GM03348 (cell line): Measurements from ENCODE around the gene ERG.

Experiments used
- DNase-seq: peaks from one replicate; pipeline ENCODE4 v3.0.0; 2012; ENCODE audit warnings: low spot score

The ERG gene

DNA sequence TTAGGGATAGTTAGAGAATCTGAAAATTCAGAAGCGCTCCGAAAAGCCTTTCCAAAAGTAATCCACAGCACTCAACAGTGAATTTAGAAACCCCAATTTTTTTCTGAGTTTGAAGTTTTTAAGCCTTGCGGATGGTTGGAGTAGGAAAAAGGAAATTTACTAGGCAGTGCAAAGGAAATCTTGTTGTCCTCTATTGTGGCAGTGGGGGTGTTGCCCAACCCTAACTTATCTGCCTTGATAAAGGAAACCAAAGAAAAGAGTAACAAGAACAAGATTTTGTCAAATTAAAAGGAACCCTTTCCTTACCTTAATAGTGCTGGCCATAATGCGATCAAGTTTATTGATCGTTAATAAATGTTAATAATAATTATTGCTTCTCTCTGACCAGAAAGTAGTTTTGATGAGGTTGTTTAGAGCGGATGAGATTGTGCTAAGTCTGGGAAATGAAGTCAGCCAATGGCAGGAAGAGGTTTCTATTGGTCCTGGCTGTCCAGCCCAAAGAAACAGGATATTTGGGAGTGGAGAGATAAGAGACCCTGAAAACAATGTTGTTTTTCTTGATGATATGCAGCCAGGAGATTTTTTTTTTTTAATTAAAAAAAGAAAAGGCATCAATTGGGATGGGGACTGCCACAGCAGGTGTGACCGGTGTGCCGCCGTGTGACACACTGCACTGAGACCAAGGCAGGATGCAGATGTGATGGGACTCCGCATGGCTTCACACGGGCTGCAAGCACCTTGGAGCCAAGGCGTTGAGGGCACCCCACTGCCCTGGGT lies at the start of gene ERG:
Gene ERG (minus strand): TSS at position 421 of the 777 bp plus-strand sequence. CDS start 97 bp downstream, at position 324.
- DNase-seq = no peak

GRCh38 chr21:38544661-38545060 lies 46.4 kb upstream of the ERG start:
- peak; percentile 55 for DNase-seq

GRCh38 chr21:38542263-38542662 lies 44.0 kb upstream of the ERG start:
- no peak for DNase-seq

DNA sequence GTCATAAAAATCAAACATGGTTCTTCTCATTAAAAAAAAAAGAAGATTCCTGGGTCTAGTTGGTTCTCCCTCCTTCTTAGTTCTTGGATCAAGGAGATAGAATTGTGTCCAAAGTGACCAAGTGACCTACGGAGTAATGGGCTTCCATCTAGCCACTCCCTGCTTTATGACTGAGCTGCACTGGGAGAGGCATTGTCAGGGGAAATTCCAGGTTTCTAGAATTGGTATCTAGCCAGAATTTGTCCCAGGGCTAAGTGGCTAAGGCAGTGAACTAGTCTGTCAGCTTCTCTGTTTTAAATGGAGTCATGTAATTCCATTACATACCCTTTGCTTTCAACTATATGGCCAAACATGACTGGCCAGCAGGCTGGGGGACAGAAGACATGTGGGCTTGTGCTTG lies 40.1 kb upstream of the ERG start:
- DNase-seq = no peak

GRCh38 chr21:38534591-38534990 lies 36.3 kb upstream of the ERG start:
- DNase-seq = no peak

DNA sequence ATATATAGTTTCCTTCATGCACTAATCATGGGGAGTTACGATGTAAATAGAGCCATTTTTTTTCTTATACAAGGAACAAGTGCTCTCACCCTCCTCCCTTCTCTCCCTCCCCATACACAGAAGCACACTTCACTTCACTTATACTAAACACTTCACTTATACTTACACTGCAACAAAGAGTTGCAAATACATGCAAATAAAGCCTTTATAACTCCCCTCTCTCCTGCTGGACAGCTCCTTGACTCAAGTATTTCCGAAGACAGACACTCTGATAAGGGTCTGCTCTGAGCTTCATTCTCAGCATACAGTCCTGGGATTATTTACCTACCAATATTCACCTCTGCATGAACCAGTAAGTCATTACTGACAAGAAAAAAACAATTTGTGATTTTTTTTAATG lies 35.6 kb upstream of the ERG start:
- no peak for DNase-seq

- DNase-seq = peak; percentile 79
These were observed 33.3 kb upstream of the ERG start for GRCh38 chr21:38531591-38531990.

GRCh38 chr21:38531039-38531541 lies 32.8 kb upstream of the ERG start:
- DNase-seq = peak; percentile 12

- no peak for DNase-seq
These were observed 29.5 kb upstream of the ERG start for GRCh38 chr21:38527737-38528136.

DNA sequence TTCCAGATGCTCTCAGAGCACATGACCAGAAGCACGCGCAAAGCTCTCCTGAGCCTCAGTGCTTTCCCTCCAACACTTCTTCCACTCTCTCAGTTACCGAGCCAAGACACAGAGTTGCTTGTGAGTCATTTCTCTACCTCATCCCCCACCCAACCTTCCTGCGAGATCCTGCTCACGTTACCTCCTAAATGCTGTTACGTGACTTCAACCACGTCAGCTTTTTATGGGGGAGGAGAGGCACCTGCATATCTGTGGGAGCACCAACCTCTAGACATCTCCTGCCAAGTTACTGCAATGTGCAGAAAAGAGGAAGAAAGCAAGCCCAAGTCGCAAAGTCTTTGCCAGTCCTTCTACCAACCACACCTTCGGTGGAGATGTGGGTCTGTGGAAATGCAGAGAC lies 27.2 kb upstream of the ERG start:
- DNase-seq = no peak

DNA sequence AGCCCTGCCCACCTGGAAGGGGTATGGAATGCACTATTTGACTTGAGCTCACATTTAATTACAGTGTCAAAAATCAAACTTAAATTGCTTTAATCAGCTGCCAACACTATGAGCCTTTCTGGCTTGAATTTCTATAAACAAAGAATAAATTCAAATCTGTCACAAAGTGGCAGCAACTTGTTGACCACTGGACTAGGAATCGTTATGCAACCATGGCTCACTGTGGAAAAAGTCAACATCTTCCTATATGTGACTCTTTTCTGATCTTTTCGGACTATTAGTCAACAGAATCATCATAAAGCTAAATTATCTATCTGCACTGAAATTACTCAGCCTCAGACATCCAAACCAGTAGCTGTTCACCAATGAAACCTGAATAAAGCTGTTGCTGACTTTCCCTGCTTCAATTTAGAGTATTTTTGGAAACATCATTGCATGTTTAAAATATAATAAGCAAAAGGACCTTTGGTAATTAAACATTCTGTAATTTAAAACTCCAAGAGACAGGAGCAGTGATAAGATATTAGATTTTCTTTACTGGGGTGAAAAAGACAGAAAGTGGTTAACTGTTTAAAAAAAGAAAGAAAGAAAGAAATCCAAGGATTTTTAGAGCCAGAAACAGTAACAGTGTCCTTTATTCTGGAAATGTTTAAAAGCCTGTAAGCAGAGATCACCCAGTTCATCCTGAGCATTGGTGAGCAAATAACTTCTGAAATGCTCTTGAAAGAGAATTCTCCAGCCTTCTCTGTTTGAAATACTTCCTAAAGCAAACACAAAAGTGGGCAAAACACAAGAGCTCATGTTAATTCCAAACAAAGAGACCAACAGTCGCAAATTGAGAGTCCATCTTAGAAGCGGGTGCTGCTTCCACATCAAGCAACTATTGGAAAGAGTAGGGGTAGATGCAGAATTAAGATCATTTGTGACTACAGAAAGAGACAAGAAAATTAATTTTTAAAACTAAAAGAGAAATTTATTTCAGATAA lies 26.2 kb upstream of the ERG start:
- DNase-seq = no peak

- DNase-seq = no peak
These were observed 22.2 kb upstream of the ERG start for GRCh38 chr21:38520511-38520910.

GRCh38 chr21:38511662-38512243 lies 13.5 kb upstream of the ERG start:
- no peak for DNase-seq

DNA sequence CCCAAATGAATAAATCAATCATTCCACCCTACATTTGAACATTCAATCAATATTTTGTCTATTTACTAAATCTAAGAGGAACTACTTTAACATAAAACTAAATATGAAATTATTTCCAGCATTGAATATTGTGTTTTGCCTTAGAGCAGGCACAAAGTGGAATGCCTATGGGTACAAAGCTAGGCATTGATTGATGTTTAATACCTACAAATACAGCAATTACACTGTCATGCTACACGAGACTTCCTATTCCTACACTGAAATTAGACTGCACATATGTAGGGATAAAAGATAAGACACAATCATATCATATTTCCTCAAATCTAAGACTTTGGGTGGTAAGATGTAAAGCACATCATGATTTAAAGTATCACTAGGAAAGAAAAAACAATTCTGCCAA lies 12.9 kb upstream of the ERG start:
- DNase-seq = no peak

DNA sequence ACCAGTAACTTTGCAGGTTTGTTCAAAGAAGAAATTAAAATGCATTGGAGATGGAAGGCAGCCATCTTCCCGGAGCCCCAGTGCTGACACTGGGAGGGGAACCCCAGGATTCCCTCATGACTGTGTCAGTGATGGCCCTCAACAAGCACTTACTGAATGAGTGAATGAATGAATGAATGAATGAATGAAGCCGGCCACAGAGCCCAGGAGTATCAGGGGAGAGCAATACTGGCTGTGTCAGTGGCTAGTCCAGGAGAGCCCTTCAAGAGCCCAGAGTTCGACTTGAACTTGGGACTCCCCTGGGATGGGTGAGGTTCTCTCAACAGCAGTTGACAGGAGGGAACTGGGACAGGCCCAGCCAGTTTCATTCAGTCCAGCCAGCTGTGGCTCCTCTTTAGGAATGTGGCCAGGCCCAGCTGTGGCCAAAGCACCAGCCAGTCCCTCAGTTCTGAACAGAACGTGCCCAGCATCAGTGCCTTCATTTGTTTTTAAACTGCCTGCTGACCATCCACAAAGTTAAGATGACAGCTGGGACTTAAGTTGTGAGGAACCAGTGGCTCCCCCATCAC lies 9.2 kb upstream of the ERG start:
- DNase-seq = no peak

DNA sequence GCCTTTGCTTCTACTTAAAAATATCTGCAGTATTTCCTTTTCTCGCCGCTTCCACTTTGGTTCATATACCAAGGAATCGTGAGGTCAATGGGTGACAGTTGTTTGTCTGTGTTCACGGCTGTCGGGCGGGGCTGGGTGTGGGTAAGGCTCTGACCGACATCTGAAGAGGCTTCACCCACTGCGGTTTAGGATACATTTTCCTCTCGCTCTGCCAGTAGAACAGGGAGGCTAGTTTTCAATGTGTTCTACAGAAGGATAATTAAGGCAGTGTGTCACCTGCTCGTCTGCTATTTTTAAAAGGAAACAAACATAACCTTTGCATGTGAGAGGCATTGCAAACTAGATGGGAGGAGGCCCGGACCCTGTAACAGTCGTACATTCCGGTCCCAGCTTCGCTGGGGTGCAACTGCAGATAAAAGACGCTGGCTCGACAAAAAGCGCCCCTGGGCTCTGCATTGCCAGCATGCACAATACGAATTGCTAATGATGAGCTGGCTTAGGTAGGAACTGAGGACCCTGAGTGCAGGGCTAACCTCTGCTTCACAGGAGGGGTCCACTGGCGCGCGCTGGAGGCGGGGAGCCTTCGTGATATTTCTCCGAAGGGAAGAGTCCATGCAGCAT lies 8.5 kb upstream of the ERG start:
- DNase-seq = no peak

DNA sequence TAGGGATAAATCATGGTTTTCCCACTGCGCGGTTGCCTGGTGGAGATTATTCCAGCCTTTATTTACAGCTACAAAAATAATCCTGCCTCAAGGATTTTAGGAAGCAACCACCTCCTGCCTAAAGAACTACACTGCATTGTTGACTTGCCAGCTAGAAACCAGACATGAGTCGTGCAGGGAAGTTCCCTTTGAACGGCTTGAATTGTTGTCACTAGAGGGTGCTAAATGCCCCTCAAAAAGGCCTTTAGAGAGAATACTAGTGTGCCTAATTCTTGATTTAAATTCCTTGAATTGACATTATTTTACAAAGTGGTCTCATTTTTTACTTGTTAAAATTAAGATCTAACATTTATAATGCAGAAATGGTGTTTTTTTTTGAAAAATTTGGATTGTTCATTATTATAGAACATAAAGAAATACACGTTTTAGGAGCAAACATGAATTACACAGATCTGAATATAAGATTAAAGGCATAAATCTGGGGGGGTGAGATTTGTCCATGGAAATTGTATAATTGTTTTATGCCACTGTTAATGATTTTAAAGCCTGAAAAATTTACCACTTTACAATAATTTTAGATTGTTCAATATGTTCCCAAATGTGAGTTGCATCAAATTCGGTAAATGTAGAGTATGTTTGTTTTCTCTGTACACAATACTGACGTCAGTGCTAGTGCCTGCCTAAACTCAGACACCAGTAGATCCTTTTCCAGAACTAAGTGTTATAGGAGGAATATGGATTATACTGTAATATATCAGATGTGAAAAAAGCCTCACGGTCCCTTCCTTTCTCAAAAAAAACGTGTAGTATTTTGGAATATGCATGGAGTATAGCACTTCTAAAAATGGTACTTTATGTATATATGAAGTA lies 7.6 kb upstream of the ERG start:
- peak; percentile 80 for DNase-seq

GRCh38 chr21:38504066-38504465 lies 5.8 kb upstream of the ERG start:
- no peak for DNase-seq

GRCh38 chr21:38503583-38503982 lies 5.3 kb upstream of the ERG start:
- DNase-seq = peak; percentile 28

GRCh38 chr21:38500073-38500472 lies 1.8 kb upstream of the ERG start:
- DNase-seq = no peak

DNA sequence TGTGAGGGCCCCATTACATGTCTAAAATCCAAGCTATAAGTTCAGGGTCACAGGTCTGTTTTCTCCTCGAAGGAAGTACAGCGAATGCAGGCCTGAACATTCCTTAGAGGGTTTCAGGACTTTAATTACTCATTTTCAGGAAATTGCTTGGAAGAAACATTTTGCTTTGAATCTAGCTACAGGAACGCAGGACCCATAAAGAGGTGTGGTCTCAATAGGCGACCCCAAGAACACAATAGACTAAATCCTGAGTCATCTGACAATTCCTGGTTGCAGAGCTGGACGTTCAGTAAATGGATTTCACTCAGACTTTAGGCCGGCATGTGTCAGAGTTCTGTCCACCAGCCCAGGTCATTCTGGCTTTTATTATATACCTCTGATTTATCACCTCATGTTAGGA lies 1.0 kb upstream of the ERG start:
- DNase-seq = no peak
